WTC11 (cell line): ENCODE data around the gene ADH5. TPM values are rescaled to one million over a fixed set of nuclear protein-coding genes. Genes with fewer than 3 reads are reported as not detected.
A peak's percentile ranks its signal among the peaks of the same experiment; 100 is the strongest.

Experiments used
- ATAC-seq: fragments of 200-7000 bp; cut with Tn5 transposase; 2 replicates; pipeline ENCODE4 v1.10.0; 2021; ENCODE audit warnings: mild to moderate bottlenecking, moderate library complexity
- CTCF ChIA-PET: fragments of 300-600 bp; sonication (Branson Sonifier 250); formaldehyde crosslinking; loops from one replicate; lab custom pipeline; 2021; ENCODE audit warnings: antibody characterized with exemption; lab: Charles Lee
- POLR2A ChIA-PET: fragments of 350-600 bp; sonication (Branson Sonifier 250); formaldehyde crosslinking; loops from one replicate; lab custom pipeline; 2021; ENCODE audit warnings: antibody characterized with exemption; lab: Charles Lee
- DNase-seq: peaks from one replicate; pipeline ENCODE4 v3.0.0; 2021; ENCODE audit warnings: low spot score
- H3K27ac Mint-ChIP-seq: 2 replicates; pipeline ENCODE4 v1.8.0; 2021; ENCODE audit warnings: mixed read lengths
- H3K27me3 Mint-ChIP-seq: 2 replicates; pipeline ENCODE4 v1.8.0; 2021; ENCODE audit warnings: low read depth, mild to moderate bottlenecking, moderate library complexity, mixed read lengths
- H3K36me3 Mint-ChIP-seq: 2 replicates; pipeline ENCODE4 v1.8.0; 2021; ENCODE audit warnings: mixed read lengths
- H3K4me1 Mint-ChIP-seq: 2 replicates; pipeline ENCODE4 v1.8.0; 2022; ENCODE audit warnings: mixed read lengths
- H3K4me3 Mint-ChIP-seq: 2 replicates; pipeline ENCODE4 v1.8.0; 2021; ENCODE audit warnings: mild to moderate bottlenecking, moderate library complexity, mixed read lengths
- H3K9me3 Mint-ChIP-seq: 2 replicates; pipeline ENCODE4 v1.8.0; 2021; ENCODE audit warnings: mixed read lengths
- CBFB ChIP-seq: sonication (generic); formaldehyde crosslinking; IDR thresholded peaks from 2 replicates; pipeline ENCODE4 v1.8.1; 2022; ENCODE audit warnings: mild to moderate bottlenecking, low read depth, missing genetic modification reagents
- CREB1 ChIP-seq: sonication (generic); formaldehyde crosslinking; IDR thresholded peaks from 2 replicates; pipeline ENCODE4 v1.8.0; 2023; ENCODE audit warnings: mild to moderate bottlenecking, missing genetic modification reagents
- EMX1 ChIP-seq: fragments of 250-450 bp; sonication (Bioruptor Pico); IDR thresholded peaks from 2 replicates; pipeline ENCODE4 v1.8.0; 2021; ENCODE audit warnings: mild to moderate bottlenecking
- FOXP1 ChIP-seq: sonication (generic); formaldehyde crosslinking; IDR thresholded peaks from 2 replicates; pipeline ENCODE4 v1.8.0; 2022; ENCODE audit warnings: missing genetic modification reagents, mild to moderate bottlenecking, moderate library complexity, borderline replicate concordance
- HMGXB4 ChIP-seq: sonication (generic); formaldehyde crosslinking; IDR thresholded peaks from 2 replicates; pipeline ENCODE4 v1.8.1; 2023; ENCODE audit warnings: mild to moderate bottlenecking, moderate library complexity, missing genetic modification reagents
- KAT7 ChIP-seq: sonication (generic); formaldehyde crosslinking; IDR thresholded peaks from 2 replicates; pipeline ENCODE4 v1.8.1; 2023; ENCODE audit warnings: missing genetic modification reagents, mild to moderate bottlenecking, borderline replicate concordance
- MLX ChIP-seq: sonication (generic); formaldehyde crosslinking; IDR thresholded peaks from 2 replicates; pipeline ENCODE4 v1.8.1; 2023; ENCODE audit warnings: mild to moderate bottlenecking, missing genetic modification reagents, moderate library complexity
- MYBL2 ChIP-seq: sonication (generic); formaldehyde crosslinking; IDR thresholded peaks from 2 replicates; pipeline ENCODE4 v1.8.1; 2023; ENCODE audit warnings: mild to moderate bottlenecking, moderate library complexity, missing genetic modification reagents
- NFATC4 ChIP-seq: fragments of 250-450 bp; sonication (Bioruptor Pico); IDR thresholded peaks from 2 replicates; pipeline ENCODE4 v1.9.0; 2021; ENCODE audit warnings: mild to moderate bottlenecking
- NFYB ChIP-seq: sonication (generic); formaldehyde crosslinking; conservative IDR thresholded peaks from 2 replicates; pipeline ENCODE4 v1.8.0; 2022; ENCODE audit warnings: low read depth, missing genetic modification reagents
- NR2C2 ChIP-seq: sonication (generic); formaldehyde crosslinking; IDR thresholded peaks from 2 replicates; pipeline ENCODE4 v1.8.0; 2022; ENCODE audit warnings: mild to moderate bottlenecking, missing genetic modification reagents
- SMAD4 ChIP-seq: sonication (generic); formaldehyde crosslinking; IDR thresholded peaks from 2 replicates; pipeline ENCODE4 v1.8.0; 2022; ENCODE audit warnings: mild to moderate bottlenecking, missing genetic modification reagents
- SOX15 ChIP-seq: fragments of 250-450 bp; sonication (Bioruptor Pico); IDR thresholded peaks from 2 replicates; pipeline ENCODE4 v1.9.0; 2021; ENCODE audit warnings: mild to moderate bottlenecking
- SP1 ChIP-seq: sonication (generic); formaldehyde crosslinking; conservative IDR thresholded peaks from 2 replicates; pipeline ENCODE4 v1.8.1; 2022; ENCODE audit warnings: missing genetic modification reagents
- ZBTB21 ChIP-seq: sonication (generic); formaldehyde crosslinking; IDR thresholded peaks from 2 replicates; pipeline ENCODE4 v1.8.1; 2023; ENCODE audit warnings: mild to moderate bottlenecking, missing genetic modification reagents, borderline replicate concordance
- ZMAT4 ChIP-seq: fragments of 250-450 bp; sonication (Bioruptor Pico); IDR thresholded peaks from 2 replicates; pipeline ENCODE4 v1.9.0; 2021; ENCODE audit warnings: mild to moderate bottlenecking
- ZNF219 ChIP-seq: sonication (generic); formaldehyde crosslinking; IDR thresholded peaks from 2 replicates; pipeline ENCODE4 v1.8.0; 2023; ENCODE audit warnings: missing genetic modification reagents, mild to moderate bottlenecking, borderline replicate concordance
- ZNF263 ChIP-seq: sonication (generic); formaldehyde crosslinking; IDR thresholded peaks from 2 replicates; pipeline ENCODE4 v1.8.1; 2022; ENCODE audit warnings: low read depth, mild to moderate bottlenecking, moderate library complexity, missing genetic modification reagents
- ZNF317 ChIP-seq: sonication (generic); formaldehyde crosslinking; IDR thresholded peaks from 2 replicates; pipeline ENCODE4 v1.8.1; 2023; ENCODE audit warnings: low read depth, mild to moderate bottlenecking, moderate library complexity, missing genetic modification reagents, borderline replicate concordance
- ZNF425 ChIP-seq: fragments of 250-450 bp; sonication (Bioruptor Pico); conservative IDR thresholded peaks from 2 replicates; pipeline ENCODE4 v1.9.0; 2021; ENCODE audit warnings: mild to moderate bottlenecking
- total RNA-seq: library from RNA; stranded (reverse); gene quantifications from 3 replicates; pipeline ENCODE4 v1.2.3, GENCODE V29; 2021
- TF ChIP-seq, protein P1 (sequence below): sonication (generic); formaldehyde crosslinking; IDR thresholded peaks from 2 replicates; pipeline ENCODE4 v1.8.1; 2023; ENCODE audit warnings: mild to moderate bottlenecking, missing genetic modification reagents, borderline replicate concordance
- TF ChIP-seq, protein P2 (sequence below): sonication (generic); formaldehyde crosslinking; IDR thresholded peaks from 2 replicates; pipeline ENCODE4 v1.8.1; 2022; ENCODE audit warnings: mild to moderate bottlenecking, moderate library complexity, missing genetic modification reagents
- TF ChIP-seq, protein P3 (sequence below): sonication (generic); formaldehyde crosslinking; IDR thresholded peaks from 2 replicates; pipeline ENCODE4 v1.8.0; 2022; ENCODE audit warnings: mild to moderate bottlenecking, missing genetic modification reagents
- TF ChIP-seq, protein P4 (sequence below): sonication (generic); formaldehyde crosslinking; IDR thresholded peaks from 2 replicates; pipeline ENCODE4 v1.8.0; 2022; ENCODE audit warnings: mild to moderate bottlenecking, missing genetic modification reagents

The ADH5 gene
- total RNA-seq, 1 experiment from 2014 or later = 244 TPM

DNA sequence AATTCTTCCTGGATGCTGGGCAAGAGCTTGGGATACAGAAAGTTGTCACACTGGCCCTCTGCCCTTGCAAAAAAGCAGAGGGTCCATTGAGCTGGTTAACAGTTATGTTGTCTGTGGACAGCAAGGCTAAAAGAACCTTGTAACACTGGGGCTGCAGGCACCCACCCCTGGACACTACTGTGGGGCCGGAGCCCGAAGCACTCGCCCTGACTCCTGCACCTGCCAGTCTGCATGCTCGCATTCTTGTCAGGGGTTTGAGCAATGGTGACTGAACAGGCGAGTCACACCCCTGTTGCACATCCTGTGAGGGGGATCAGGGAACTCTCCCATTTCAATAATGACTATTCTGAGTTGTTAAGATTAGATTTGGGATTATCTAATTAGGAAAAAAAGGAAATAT lies 31.9 kb upstream of the ADH5 start:
- Mint-ChIP-seq H3K9me3 (peaks cover 26% of the 10 kb centered on the region), H3K27ac (no peak overlapping the region; the same call in 1 of the 2 replicates), H3K36me3 (peaks cover 16% of the 10 kb centered on the region), H3K4me1 (peaks cover 13% of the 10 kb centered on the region), H3K4me3 (no peak overlapping the region), H3K27me3 (no peaks in the 10 kb centered on the region)
- POLR2A ChIA-PET = no interaction called here
- DNase-seq (no peak), ATAC-seq (0 out of 2 replicates have a peak, but pooled peaks have one; percentile 24)
- CTCF ChIA-PET = no interaction called here
- TF ChIP-seq NFYB (CRISPR knock-in tag) = no peak
- TF ChIP-seq, protein P1, sequence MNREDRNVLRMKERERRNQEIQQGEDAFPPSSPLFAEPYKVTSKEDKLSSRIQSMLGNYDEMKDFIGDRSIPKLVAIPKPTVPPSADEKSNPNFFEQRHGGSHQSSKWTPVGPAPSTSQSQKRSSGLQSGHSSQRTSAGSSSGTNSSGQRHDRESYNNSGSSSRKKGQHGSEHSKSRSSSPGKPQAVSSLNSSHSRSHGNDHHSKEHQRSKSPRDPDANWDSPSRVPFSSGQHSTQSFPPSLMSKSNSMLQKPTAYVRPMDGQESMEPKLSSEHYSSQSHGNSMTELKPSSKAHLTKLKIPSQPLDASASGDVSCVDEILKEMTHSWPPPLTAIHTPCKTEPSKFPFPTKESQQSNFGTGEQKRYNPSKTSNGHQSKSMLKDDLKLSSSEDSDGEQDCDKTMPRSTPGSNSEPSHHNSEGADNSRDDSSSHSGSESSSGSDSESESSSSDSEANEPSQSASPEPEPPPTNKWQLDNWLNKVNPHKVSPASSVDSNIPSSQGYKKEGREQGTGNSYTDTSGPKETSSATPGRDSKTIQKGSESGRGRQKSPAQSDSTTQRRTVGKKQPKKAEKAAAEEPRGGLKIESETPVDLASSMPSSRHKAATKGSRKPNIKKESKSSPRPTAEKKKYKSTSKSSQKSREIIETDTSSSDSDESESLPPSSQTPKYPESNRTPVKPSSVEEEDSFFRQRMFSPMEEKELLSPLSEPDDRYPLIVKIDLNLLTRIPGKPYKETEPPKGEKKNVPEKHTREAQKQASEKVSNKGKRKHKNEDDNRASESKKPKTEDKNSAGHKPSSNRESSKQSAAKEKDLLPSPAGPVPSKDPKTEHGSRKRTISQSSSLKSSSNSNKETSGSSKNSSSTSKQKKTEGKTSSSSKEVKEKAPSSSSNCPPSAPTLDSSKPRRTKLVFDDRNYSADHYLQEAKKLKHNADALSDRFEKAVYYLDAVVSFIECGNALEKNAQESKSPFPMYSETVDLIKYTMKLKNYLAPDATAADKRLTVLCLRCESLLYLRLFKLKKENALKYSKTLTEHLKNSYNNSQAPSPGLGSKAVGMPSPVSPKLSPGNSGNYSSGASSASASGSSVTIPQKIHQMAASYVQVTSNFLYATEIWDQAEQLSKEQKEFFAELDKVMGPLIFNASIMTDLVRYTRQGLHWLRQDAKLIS (CRISPR knock-in tag) = no peak
- no peak for TF ChIP-seq ZNF263 (CRISPR knock-in tag)
- no peak for TF ChIP-seq SMAD4 (CRISPR knock-in tag)
- TF ChIP-seq ZNF317 (CRISPR knock-in tag) = no peak
- TF ChIP-seq CREB1 = no peak
- TF ChIP-seq EMX1 (CRISPR knock-in tag) = no peak
- no peak for TF ChIP-seq NR2C2 (CRISPR knock-in tag)
- TF ChIP-seq CBFB (CRISPR knock-in tag) = no peak
- no peak for TF ChIP-seq ZNF219 (CRISPR knock-in tag)
- no peak for TF ChIP-seq NFATC4 (CRISPR knock-in tag)
- no peak for TF ChIP-seq HMGXB4
- no peak for TF ChIP-seq KAT7 (CRISPR knock-in tag)
- TF ChIP-seq ZMAT4 (CRISPR knock-in tag) = no peak
- TF ChIP-seq, protein P2, sequence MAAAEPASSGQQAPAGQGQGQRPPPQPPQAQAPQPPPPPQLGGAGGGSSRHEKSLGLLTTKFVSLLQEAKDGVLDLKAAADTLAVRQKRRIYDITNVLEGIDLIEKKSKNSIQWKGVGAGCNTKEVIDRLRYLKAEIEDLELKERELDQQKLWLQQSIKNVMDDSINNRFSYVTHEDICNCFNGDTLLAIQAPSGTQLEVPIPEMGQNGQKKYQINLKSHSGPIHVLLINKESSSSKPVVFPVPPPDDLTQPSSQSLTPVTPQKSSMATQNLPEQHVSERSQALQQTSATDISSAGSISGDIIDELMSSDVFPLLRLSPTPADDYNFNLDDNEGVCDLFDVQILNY = no peak

- no peak for ATAC-seq
- ChIA-PET POLR2A (no interaction called here), CTCF (no interaction called here)
- peaks cover 13% of the 10 kb centered on the region for H3K4me1 Mint-ChIP-seq
- H3K27me3 Mint-ChIP-seq = no peaks in the 10 kb centered on the region
- no peak for DNase-seq
- no peak overlapping the region for H3K4me3 Mint-ChIP-seq
- peaks cover 22% of the 10 kb centered on the region for H3K9me3 Mint-ChIP-seq
- no peak overlapping the region for H3K27ac Mint-ChIP-seq
- peaks cover 16% of the 10 kb centered on the region for H3K36me3 Mint-ChIP-seq
- TF ChIP-seq ZNF425 = no peak
- no peak for TF ChIP-seq SP1 (CRISPR knock-in tag)
- TF ChIP-seq FOXP1 (CRISPR knock-in tag) = no peak
- no peak for TF ChIP-seq MLX (CRISPR knock-in tag)
- TF ChIP-seq, protein P3, sequence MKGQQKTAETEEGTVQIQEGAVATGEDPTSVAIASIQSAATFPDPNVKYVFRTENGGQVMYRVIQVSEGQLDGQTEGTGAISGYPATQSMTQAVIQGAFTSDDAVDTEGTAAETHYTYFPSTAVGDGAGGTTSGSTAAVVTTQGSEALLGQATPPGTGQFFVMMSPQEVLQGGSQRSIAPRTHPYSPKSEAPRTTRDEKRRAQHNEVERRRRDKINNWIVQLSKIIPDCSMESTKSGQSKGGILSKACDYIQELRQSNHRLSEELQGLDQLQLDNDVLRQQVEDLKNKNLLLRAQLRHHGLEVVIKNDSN (CRISPR knock-in tag) = no peak
- no peak for TF ChIP-seq KAT7 (CRISPR knock-in tag)
- TF ChIP-seq, protein P4, sequence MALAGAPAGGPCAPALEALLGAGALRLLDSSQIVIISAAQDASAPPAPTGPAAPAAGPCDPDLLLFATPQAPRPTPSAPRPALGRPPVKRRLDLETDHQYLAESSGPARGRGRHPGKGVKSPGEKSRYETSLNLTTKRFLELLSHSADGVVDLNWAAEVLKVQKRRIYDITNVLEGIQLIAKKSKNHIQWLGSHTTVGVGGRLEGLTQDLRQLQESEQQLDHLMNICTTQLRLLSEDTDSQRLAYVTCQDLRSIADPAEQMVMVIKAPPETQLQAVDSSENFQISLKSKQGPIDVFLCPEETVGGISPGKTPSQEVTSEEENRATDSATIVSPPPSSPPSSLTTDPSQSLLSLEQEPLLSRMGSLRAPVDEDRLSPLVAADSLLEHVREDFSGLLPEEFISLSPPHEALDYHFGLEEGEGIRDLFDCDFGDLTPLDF = no peak
- TF ChIP-seq MYBL2 (CRISPR knock-in tag) = no peak
- no peak for TF ChIP-seq SOX15 (CRISPR knock-in tag)
- no peak for TF ChIP-seq ZBTB21
These were observed 29.5 kb upstream of the ADH5 start for GRCh38 chr4:99117876-99118693.
